CD4-positive, alpha-beta T cell treated with Interleukin-12 subunit alpha and Interleukin-12 subunit beta, for 1 hour (primary cell): Measurements from ENCODE around the gene ATP6V0B.

Experiments
- DNase-seq: peaks from one replicate; pipeline ENCODE4 v3.0.0-alpha.2; 2020

The ATP6V0B gene

GRCh38 chr1:43974443-43975248 lies at the start of gene ATP6V0B:
TSS of gene ATP6V0B (plus strand) at chr1:43974960. CDS start at chr1:43975041, 81 bp downstream.
- DNase-seq: peak; percentile 91

GRCh38 chr1:43925846-43926245 lies 48.9 kb upstream of the ATP6V0B start:
- no peak for DNase-seq

GRCh38 chr1:43930168-43930948 lies 44.4 kb upstream of the ATP6V0B start:
- no peak for DNase-seq

GRCh38 chr1:43930949-43931275 lies 43.8 kb upstream of the ATP6V0B start:
- DNase-seq: no peak

- DNase-seq: no peak
Measured at GRCh38 chr1:43931711-43932660, 42.8 kb upstream of the ATP6V0B start.

GRCh38 chr1:43932786-43933385 lies 41.9 kb upstream of the ATP6V0B start:
- DNase-seq: no peak

GRCh38 chr1:43933386-43934100 lies 41.2 kb upstream of the ATP6V0B start, which contains the start of gene ARTN:
TSS of gene ARTN (plus strand) at chr1:43933801. CDS start at chr1:43935657, 1,856 bp downstream.
- no peak for DNase-seq

- peak; percentile 46 for DNase-seq
Measured at GRCh38 chr1:43934101-43934985, 40.4 kb upstream of the ATP6V0B start.

- no peak for DNase-seq
Measured at GRCh38 chr1:43934986-43935324, 39.8 kb upstream of the ATP6V0B start.

GRCh38 chr1:43935711-43936427 lies 38.9 kb upstream of the ATP6V0B start:
- no peak for DNase-seq

- DNase-seq: no peak
Measured at GRCh38 chr1:43936431-43937151, 38.2 kb upstream of the ATP6V0B start.

- no peak for DNase-seq
Measured at GRCh38 chr1:43937179-43937865, 37.4 kb upstream of the ATP6V0B start.

- DNase-seq: no peak
Measured at GRCh38 chr1:43938383-43938782, 36.4 kb upstream of the ATP6V0B start.

- no peak for DNase-seq
Measured at GRCh38 chr1:43938892-43939587, 35.7 kb upstream of the ATP6V0B start.

GRCh38 chr1:43942411-43942810 lies 32.3 kb upstream of the ATP6V0B start:
- DNase-seq: no peak

GRCh38 chr1:43944860-43945259 lies 29.9 kb upstream of the ATP6V0B start:
- DNase-seq: no peak

- DNase-seq: no peak
Measured at GRCh38 chr1:43945674-43946235, 29.0 kb upstream of the ATP6V0B start.
